OCI-LY7 (cell line): ENCODE results near the gene ZFP36. TPM values are rescaled to one million over a fixed set of nuclear protein-coding genes. Genes with fewer than 3 reads are reported as not detected.

Experiments used
- BruUV-seq: library from RNA; stranded (reverse); fragments of 400-500 nt; replicated peaks from 2 replicates; lab custom pipeline; 2021; lab: Mats Ljungman, UMichigan
- CTCF ChIA-PET: fragments of 300-600 bp; sonication (Branson Sonifier 250); formaldehyde crosslinking; loops from one replicate; lab custom pipeline; 2022; ENCODE audit warnings: antibody characterized with exemption; ENCODE audit not compliant: unreplicated experiment; lab: Charles Lee
- POLR2A ChIA-PET: fragments of 300-600 bp; sonication (Branson Sonifier 250); formaldehyde crosslinking; loops from one replicate; lab custom pipeline; 2022; ENCODE audit warnings: antibody characterized with exemption; lab: Charles Lee
- DNase-seq: peaks from one replicate; pipeline ENCODE4 v3.0.0-alpha.2; 2015; ENCODE audit warnings: low spot score
- H2AFZ ChIP-seq: fragments of 200-600 bp; sonication (generic), shearing (Covaris generic); 2 replicates; pipeline ENCODE4 v1.6.1; 2014; ENCODE audit warnings: mild to moderate bottlenecking, antibody characterized with exemption, low read length, moderate library complexity
- H3K27ac ChIP-seq: fragments of 200-600 bp; sonication (generic); 2 replicates; pipeline ENCODE4 v1.5.1; 2014; ENCODE audit warnings: mixed run types, low read depth, mild to moderate bottlenecking, moderate library complexity, low read length, inconsistent platforms; ENCODE audit not compliant: poor library complexity, severe bottlenecking
- H3K36me3 ChIP-seq: fragments of 200-600 bp; sonication (generic); 2 replicates; pipeline ENCODE4 v1.6.1; 2014; ENCODE audit warnings: mild to moderate bottlenecking, antibody characterized with exemption, low read length, moderate library complexity, mixed read lengths; ENCODE audit not compliant: insufficient read depth
- H3K4me1 ChIP-seq: fragments of 200-600 bp; sonication (generic); 2 replicates; pipeline ENCODE4 v1.5.1; 2014; ENCODE audit warnings: mild to moderate bottlenecking, low read length; ENCODE audit not compliant: insufficient read depth, poor library complexity, severe bottlenecking
- H3K4me2 ChIP-seq: fragments of 200-600 bp; sonication (generic); 2 replicates; pipeline ENCODE4 v1.6.1; 2014; ENCODE audit warnings: mild to moderate bottlenecking, low read length
- H3K4me3 ChIP-seq: fragments of 200-600 bp; sonication (generic); 2 replicates; pipeline ENCODE4 v1.5.1; 2014; ENCODE audit warnings: mild to moderate bottlenecking, low read depth, low read length; ENCODE audit not compliant: poor library complexity, severe bottlenecking
- H3K79me2 ChIP-seq: fragments of 200-600 bp; sonication (generic); 2 replicates; pipeline ENCODE4 v1.6.1; 2016; ENCODE audit warnings: low read depth, mild to moderate bottlenecking, low read length, moderate library complexity, mixed read lengths; ENCODE audit not compliant: insufficient read depth
- H3K9me2 ChIP-seq: fragments of 200-600 bp; sonication (generic); 2 replicates; pipeline ENCODE4 v1.6.1; 2016; ENCODE audit warnings: mild to moderate bottlenecking, low read length, mixed read lengths; ENCODE audit not compliant: insufficient read depth
- H3K9me3 ChIP-seq: fragments of 200-600 bp; sonication (generic); 2 replicates; pipeline ENCODE4 v1.6.1; 2014; ENCODE audit warnings: mild to moderate bottlenecking, mixed run types, low read length, mixed read lengths
- H4K20me1 ChIP-seq: fragments of 200-600 bp; sonication (generic); 2 replicates; pipeline ENCODE4 v1.6.1; 2014; ENCODE audit warnings: mild to moderate bottlenecking, antibody characterized with exemption, low read length, moderate library complexity, mixed read lengths; ENCODE audit not compliant: insufficient read depth
- EZH2phosphoT487 ChIP-seq: fragments of 200-600 bp; sonication (generic); IDR thresholded peaks from 2 replicates; pipeline ENCODE4 v1.6.1; 2018; ENCODE audit warnings: low read depth, borderline replicate concordance, mild to moderate bottlenecking, mixed run types, antibody characterized with exemption, low read length, moderate library complexity, mixed read lengths
- intact Hi-C: fragments of 100-400 bp; cut with micrococcal nuclease; formaldehyde crosslinking; loops from one replicate; pipeline ENCODE4 v1.10.0; 2022; ENCODE audit not compliant: unreplicated experiment
- total RNA-seq, 2 experiments: library from RNA; depleted of rRNA in 1 of 2; stranded (reverse); fragments of >200 nt in 1 of 2; shearing (Covaris generic) in 1 of 2; gene quantifications; 2 replicates each; pipeline ENCODE4 v1.2.3, GENCODE V29; 2014 to 2022
- TF ChIP-seq, protein P1 (sequence below): fragments of 200-600 bp; sonication (generic); conservative IDR thresholded peaks from 2 replicates; pipeline ENCODE4 v1.5.1; 2014; ENCODE audit warnings: mild to moderate bottlenecking, antibody characterized with exemption, low read length, moderate library complexity, mixed read lengths

The ZFP36 gene
- total RNA-seq, 2 experiments from 2014 or later = 21.8 to 55.9 TPM

DNA sequence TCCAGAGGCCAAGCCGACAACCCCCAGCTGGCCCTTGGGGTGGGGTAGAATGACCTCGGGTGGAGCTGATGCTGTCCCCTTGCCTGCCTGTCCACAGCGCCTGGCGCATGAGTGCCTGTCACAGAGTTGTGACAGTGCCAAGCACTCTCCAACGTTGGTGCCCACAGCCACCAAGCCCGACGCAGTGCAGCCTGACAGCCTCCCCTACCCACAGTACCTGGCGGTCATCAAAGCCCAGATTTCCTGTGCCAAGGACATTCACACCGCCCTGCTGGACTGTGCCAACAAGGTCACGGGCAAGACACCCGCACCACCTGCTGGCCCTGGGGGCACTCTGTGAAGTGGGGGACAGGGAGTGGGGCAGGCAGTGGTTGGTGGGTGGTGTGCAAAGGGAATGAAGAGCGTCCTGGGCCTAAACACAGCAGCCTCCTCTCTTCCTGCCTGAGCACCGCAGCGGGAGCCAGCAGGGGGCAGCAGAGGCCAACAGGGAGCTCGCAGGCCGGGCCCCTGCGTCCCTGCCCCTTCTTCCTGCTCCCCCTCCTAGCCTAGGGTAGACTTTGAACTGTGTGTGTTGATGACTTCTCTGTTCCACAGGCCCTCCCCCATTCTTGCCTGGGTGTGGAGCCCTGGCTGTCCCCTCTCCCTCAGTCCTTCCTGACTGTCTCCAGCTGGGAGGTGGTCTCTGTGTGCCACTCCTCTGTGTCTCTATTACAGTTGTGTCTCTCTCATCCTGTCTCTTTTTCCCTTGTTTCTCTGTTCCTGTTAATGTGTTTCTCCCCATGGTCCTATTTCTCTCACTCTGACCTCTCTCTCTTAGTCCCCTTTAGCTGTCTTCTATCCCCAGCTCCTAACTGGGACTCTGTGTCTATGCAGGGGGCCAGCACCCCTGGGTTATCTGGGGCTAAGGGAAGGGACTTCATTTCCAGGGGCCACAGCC is 9.0 kb upstream of the ZFP36 start:
- peak; percentile 89 for DNase-seq
- no peak overlapping the region for H2AFZ ChIP-seq
- no TSS peak for BruUV-seq
- TF ChIP-seq, protein P1, sequence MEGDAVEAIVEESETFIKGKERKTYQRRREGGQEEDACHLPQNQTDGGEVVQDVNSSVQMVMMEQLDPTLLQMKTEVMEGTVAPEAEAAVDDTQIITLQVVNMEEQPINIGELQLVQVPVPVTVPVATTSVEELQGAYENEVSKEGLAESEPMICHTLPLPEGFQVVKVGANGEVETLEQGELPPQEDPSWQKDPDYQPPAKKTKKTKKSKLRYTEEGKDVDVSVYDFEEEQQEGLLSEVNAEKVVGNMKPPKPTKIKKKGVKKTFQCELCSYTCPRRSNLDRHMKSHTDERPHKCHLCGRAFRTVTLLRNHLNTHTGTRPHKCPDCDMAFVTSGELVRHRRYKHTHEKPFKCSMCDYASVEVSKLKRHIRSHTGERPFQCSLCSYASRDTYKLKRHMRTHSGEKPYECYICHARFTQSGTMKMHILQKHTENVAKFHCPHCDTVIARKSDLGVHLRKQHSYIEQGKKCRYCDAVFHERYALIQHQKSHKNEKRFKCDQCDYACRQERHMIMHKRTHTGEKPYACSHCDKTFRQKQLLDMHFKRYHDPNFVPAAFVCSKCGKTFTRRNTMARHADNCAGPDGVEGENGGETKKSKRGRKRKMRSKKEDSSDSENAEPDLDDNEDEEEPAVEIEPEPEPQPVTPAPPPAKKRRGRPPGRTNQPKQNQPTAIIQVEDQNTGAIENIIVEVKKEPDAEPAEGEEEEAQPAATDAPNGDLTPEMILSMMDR = peak; percentile 88
- no peak for TF ChIP-seq EZH2phosphoT487
- peak overlapping the region; percentile 75 for H3K27ac ChIP-seq
- CTCF ChIA-PET = interaction anchor here (0.6 to 0.8 kb wide), 2 partner anchors 14 to 23 kb away, joined by 3 read pairs; no protein-coding TSS in a partner anchor
- H3K4me3 ChIP-seq = peak overlapping the region; percentile 27
- no peaks in the 10 kb centered on the region for H4K20me1 ChIP-seq
- intact Hi-C loops = loop anchor here (1.0 kb wide), 1 partner anchor 15 kb away; the partner anchor contains the start of gene PLEKHG2
- H3K4me2 ChIP-seq = peak overlapping the region; percentile 68
- peaks cover 57% of the 10 kb centered on the region for H3K4me1 ChIP-seq
- peaks cover 34% of the 10 kb centered on the region for H3K36me3 ChIP-seq
- H3K9me3 ChIP-seq = no peaks in the 10 kb centered on the region
- POLR2A ChIA-PET = interaction anchor here (0.7 to 2.3 kb wide), 3 partner anchors 11 to 16 kb away, joined by 3 to 14 read pairs (median 9); no protein-coding TSS in a partner anchor
- no peaks in the 10 kb centered on the region for H3K9me2 ChIP-seq
- peaks cover 2% of the 10 kb centered on the region; the same call in 1 of the 2 replicates for H3K79me2 ChIP-seq

GRCh38 chr19:39398297-39398864 is 8.3 kb upstream of the ZFP36 start:
- Histone ChIP-seq H3K79me2 (no peaks in the 10 kb centered on the region), H3K9me3 (no peaks in the 10 kb centered on the region), H4K20me1 (no peaks in the 10 kb centered on the region), H3K4me2 (peak overlapping the region; percentile 68), H3K9me2 (no peaks in the 10 kb centered on the region), H3K4me3 (peak overlapping the region; percentile 27), H3K4me1 (peaks cover 62% of the 10 kb centered on the region), H2AFZ (no peak overlapping the region), H3K27ac (peak overlapping the region; percentile 75), H3K36me3 (peaks cover 33% of the 10 kb centered on the region)
- BruUV-seq = no TSS peak
- CTCF ChIA-PET = interaction anchor here (0.6 to 0.8 kb wide), 2 partner anchors 13 to 23 kb away, joined by 3 read pairs; no protein-coding TSS in a partner anchor
- POLR2A ChIA-PET = interaction anchor here (0.7 to 2.3 kb wide), 3 partner anchors 10 to 16 kb away, joined by 3 to 14 read pairs (median 9); no protein-coding TSS in a partner anchor
- TF ChIP-seq, protein P1 = no peak
- no peak for TF ChIP-seq EZH2phosphoT487
- no peak for DNase-seq
- intact Hi-C loops = no loop called here
